GM12873 (cell line): ENCODE data around the gene ITGA2B.

ENCODE experiments used
- CTCF ChIP-seq: IDR thresholded peaks from 2 replicates; pipeline ENCODE4 v1.5.1; 2012; ENCODE audit warnings: low read depth, mild to moderate bottlenecking, moderate library complexity, low read length, control low read depth; ENCODE audit not compliant: insufficient read depth; ENCODE audit errors: missing control alignments

The ITGA2B gene

GRCh38 chr17:44382917-44383316 lies 6.5 kb downstream of the ITGA2B start:
- TF ChIP-seq CTCF = no peak

- no peak for TF ChIP-seq CTCF
Observed at GRCh38 chr17:44381810-44382305, 7.6 kb downstream of the ITGA2B start.

GRCh38 chr17:44380767-44381166 lies 8.7 kb downstream of the ITGA2B start:
- no peak for TF ChIP-seq CTCF

DNA sequence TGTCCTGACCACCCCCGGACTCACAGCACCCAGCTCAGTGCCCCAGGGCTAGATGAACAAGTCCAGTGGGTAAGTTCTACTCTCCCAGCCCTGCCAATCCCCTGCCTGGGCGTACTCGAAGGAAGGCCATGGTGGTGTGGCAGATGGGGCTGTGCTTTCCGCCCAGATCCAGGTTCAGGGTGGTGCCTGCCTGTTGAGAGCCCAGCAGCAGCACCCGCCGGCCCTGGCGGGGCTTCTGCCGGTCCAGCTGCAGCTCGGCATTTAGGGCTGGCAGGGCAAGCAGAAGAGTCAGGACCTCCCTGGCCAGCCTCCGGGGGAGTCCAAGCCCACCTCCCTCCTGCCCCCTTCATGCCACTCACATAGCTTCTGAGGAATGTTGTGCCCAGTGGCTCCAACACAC lies 9.6 kb downstream of the ITGA2B start:
- TF ChIP-seq CTCF = no peak

DNA sequence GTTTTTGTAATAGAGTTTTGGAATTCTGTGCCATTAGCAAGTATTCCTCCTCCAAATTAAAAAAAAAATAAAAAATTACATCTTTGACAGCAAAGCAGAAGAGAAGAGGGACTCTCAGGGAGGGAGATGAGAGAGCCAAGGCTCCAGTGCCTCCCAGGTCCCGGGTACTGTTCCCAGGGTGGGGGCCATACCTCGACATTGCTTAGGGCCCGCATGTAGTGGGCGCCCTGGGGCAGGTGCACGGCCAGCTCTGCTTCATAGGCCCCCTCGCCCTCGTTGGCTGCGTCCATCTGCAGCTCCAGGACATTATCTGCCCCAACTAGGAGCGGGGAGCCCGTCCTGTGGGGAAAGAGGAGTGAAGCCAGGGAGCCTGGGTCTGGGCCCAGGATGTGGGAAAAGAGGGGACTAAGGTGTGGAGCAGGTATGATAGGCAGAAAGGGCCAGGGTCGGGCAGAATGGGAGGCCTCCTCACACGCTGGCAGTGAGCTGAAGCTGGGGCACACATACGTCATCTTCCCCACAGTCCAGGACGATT lies 11.2 kb downstream of the ITGA2B start:
- no peak for TF ChIP-seq CTCF

GRCh38 chr17:44376779-44377178 lies 12.7 kb downstream of the ITGA2B start:
- TF ChIP-seq CTCF = no peak

- peak; percentile 75 for TF ChIP-seq CTCF
Observed at GRCh38 chr17:44376124-44376523, 13.3 kb downstream of the ITGA2B start.
